Eye (tissue), 1 donor: Measurements from ENCODE around the gene PITX2.
A peak's percentile ranks its signal among the peaks of the same experiment; 100 is the strongest.

Experiments used
- DNase-seq: peaks from one replicate; pipeline ENCODE4 v3.0.0-alpha.2; 2015

PITX2 gene

DNA sequence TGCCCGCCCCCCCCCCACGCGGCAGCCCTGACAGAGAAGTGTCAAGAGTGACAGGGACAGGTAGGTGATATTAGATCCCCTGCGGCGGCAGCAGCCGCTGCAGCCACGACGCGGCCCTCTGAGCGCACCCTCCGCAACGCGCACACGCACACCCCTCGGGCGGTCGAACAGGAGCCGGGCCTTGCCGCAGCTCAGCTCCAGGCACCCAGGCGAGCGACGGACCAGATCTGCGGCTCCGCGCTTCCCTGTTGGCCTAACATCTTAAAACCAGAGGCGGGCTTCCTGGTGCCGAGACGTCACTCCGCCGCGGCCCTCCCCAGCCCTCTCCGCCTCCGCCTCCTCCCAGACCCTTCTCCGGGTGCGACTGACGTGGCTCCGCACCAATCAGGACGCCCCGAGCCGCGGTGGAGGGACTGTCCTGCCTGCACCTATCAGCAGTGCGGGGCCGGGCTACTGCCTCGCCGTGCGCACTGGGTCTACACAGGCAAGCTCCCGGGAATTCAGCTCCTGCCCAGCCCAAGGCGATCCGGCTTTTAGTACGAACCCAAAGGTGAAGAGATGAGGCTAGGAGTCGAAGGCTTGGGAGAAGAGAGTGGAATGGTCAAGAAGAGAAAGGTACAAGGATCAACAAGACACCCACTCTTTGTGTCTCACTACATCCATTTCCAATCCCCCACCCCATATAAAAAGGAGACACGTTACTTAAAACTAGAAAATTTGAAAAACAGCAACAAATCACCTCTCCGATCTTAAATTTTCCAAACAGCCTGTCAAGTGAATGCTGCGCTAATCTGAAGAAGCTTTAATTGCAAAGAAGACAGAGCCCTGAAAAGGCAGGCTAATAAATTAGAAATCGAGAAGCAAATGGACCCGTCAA, at the start of gene PITX2:
Gene PITX2, minus strand, starts transcription at position 237 of the 877 bp plus-strand sequence. CDS start 617 bp downstream, outside the sequence.
- peak; percentile 97 for DNase-seq

DNA sequence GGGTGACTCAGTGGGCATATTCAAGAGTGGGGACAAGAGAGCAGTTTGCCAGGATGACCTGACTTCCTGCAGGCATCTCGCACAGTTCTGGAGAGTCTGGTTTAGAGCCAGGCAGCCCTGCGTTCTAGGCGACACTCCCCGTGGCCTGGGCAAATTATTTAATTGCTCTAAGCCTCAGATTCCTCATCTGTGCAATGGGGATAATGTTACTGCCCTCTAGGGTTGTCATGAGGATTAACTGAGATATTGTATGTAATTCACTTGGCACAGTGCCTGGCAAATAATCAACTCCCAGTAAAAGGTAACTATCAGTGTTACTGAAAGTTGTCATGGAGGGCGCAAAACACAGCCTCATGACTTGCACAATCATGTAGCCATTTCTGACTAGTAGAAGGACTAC, 48.8 kb upstream of the PITX2 start:
- DNase-seq: no peak

DNA sequence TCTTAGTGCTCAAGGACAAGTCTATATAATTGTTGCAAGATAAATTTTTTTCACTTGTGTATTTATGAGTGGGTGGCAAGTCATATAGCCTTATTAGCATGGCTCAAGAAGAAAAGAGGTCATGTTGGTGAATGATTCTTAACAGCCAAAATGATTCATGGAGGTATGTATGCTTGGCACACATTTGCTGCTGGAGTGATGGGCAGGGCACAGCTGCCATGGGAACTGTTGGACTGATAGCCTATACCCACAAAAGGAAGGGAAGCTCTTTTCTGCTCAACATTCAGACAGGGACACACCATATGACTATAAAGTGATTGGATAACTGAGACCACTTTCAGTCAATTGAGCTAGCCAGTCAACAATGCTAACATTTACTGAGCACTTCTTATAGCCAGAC, 46.8 kb upstream of the PITX2 start:
- DNase-seq: no peak

DNA sequence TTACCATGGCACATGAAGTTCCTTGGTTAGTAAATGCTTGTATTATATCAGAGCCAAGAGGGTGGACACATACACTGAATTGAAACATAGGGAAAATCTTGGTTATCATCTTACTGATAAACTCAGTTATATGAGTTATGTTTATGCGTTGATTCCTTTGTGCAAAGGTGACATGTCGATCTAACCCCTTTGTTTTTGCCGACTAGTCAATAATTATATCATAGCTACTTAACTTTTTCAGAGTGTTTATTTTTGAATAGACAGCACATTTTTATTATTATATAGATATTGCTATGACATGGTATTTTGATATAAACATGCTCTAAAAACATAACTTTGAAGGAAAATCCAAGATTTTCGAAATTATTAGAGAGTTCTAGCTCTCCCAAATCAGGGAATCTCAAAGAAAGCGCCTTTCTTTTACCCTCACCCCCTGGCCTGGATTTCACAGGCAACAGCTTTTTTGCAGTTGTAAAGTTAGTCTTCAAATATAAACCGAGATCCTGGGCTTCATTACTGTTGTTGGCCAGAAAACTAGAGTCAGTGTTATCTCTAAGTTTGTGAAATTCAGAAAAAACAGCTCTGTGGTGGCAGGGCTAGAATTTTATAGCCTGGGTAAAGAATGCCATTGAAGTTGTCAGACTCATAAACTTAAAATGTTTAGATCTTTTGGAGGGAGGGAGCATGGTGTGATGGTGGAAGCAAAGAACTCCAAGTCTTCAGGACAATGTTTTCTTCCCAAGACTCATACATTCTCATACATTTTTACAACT, 45.8 kb upstream of the PITX2 start:
- no peak for DNase-seq

DNA sequence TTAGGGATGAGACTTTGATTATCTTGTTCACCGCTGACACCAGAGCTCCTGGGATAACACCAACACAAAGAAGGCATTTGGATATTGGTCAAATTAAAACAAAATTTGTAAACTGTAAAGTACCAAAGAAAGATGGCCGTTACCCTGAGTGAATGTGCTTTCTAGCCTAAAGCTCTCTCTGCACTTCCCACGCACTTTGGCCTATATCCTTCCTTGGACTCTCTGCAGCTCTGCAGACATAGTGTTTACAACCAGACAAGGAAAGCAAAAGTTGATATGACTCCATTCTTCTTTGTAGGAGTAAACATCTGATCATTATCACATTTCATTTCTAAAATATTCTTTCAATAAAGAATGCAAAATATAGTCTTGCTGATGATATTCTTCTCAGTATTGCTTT, 44.8 kb upstream of the PITX2 start:
- no peak for DNase-seq

DNA sequence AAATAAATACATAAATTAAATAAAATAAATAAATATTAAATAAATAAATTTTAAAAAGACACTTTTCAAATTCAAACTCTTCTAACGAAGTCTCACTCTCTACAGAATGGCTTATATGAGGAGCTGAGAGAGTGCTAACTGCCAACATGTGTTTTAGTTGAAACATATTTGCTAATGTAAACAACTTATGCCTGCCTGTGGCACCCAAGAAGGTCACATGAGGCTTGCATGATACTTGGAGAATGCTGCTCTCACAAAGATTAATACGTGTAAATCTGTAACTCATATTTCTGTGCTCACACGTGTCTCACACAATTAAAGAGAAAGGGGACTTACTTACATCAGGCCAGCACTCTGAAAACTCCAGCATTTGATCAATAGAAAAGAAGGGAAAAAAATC, 43.2 kb upstream of the PITX2 start:
- DNase-seq: no peak

DNA sequence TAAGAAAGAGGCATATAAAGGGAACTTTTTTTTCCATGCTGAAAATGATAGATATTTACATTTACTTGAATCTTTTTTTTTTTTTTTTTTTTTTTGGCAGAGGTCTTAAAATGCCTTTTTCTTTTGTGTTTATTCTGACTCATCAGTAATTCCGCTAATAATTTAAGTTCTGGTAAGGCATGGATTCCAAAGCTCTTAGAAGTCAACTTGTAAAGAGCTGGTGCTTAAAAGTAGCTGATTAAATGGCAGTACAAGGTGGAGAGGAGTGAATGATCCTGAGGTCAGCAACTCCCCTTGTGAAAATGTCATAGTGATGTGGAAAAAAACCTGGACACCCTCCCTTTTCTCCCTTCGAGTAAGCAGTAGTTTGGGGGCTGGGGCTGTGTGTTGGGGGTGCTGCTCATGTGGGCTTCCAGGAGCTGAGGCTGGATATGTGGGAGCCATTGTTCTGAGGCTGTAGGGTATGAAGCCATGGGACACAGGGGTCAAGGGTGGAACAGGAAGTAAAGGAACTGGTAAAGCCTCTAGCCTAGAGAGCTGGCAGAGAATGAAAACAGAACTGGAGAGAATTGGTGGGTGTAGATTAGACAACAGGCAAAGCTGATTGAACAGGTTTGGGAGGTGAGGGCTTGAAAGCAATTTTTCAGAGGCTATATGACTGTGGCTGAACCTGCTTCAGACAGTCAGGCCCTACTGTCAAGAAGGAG, 41.0 kb upstream of the PITX2 start:
- DNase-seq: no peak

DNA sequence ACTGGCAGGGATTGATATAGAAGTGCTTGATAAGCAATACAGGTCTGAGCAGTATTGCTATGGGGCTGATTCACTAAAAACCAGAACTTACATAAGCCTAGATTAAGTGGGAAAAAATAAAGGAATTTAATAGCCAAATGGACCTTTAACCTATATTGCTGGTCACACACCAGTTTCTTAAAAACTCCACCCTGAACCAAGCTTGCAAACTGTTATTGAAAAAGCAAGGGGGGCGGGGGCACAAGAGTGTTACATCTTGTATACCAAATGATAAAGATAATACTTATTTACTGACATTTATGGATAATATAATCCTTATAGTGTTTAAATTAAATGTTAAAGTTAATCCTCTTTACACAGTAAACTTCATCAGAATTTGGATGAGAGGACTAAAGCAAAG, 40.3 kb upstream of the PITX2 start:
- no peak for DNase-seq

DNA sequence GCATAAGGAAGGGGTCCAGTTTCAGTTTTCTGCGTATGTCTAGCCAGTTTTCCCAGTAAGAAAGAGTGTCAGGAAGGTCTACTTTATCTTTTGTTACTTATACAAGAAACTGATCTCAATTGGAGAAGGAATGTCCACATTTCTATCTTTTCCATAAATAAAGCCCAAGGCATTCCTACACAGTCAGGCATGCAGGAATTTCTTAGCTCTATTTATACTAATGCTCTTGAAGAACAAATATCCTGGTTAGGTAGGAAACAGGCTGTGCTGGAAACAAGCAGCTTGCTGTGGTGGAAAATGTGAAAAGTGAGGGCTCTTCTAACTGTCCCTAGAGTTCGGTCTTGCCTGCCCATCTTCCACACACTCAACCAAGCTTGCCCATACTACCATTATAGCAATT, 37.9 kb upstream of the PITX2 start:
- DNase-seq: no peak

DNA sequence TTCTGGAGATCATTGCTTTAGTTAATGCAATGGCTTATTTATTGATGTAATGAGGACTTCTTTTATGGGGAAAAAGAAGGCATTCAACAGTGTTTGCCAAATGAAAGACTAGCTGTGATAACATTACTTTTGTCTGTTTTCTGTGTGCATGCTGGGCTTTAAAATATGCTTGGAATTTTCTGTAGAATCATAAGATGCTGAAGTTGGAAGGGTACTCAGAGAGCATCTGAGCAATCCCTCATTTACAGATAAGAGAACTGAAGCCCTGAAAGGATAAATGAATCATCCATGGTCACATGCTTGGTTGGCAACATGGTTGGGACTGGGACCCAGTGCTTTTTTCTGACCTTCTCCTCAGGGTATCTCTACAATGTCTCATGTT, 31.4 kb upstream of the PITX2 start:
- no peak for DNase-seq

DNA sequence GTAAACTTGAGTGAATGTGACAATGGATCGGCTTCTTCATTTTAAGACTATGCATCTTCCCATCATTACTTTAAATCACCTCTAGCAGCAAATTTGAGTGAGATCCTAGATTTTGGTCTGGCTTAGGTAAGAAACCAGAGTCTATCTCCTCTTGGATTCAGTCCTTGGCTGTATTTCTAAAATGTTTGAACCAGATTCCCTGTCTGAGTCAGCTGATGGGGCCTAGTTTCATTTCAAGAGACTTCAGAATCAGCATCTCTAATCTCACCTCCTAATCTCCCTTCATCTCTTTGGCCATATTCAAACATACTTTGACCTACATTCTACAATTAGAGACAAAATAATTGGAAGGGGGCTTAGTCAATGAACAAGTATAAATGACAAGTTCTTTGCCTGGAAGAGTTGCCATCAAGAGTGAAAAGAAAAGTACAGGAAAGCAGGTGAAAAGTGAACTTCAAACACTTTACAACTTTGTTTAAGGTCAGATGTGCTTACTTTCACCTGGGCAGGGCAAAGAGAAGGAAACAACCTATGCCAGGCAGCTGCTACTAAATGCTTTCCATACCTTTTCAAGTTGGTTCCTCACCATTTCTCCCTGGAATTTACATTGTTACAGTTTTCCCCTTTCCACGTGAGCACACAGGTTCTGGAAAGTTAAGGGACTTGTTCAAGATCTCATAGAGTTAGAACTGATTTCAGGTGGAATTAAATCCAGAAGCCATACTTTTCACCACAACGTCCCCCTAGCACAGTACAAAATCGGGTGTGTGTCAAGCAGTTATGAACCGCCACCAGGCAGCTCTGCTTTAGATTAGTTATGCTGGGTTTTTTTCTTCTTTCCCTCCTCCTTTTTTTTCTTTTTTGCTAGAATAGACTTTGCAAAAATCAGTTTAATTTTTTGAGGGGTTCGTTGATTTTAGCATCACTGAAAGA, 30.7 kb upstream of the PITX2 start:
- DNase-seq: no peak

DNA sequence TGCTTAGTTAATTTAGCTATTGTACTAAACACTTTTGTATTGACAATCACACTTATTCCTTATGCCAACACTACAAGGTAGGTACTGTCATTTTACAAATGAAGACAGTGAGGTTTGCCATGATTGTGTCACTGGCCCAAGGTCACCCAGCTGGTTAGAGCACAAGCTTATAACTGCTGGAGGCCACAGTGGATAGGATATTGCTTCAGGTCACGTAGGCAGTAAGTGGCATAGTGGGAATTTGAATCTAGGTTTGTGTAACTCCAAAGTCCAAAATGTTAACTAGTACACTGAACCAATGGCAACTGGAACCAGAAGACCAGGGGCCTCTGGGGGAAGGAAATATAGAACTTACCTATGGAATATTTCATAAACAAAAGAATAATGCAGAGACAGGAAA, 21.1 kb upstream of the PITX2 start:
- no peak for DNase-seq

DNA sequence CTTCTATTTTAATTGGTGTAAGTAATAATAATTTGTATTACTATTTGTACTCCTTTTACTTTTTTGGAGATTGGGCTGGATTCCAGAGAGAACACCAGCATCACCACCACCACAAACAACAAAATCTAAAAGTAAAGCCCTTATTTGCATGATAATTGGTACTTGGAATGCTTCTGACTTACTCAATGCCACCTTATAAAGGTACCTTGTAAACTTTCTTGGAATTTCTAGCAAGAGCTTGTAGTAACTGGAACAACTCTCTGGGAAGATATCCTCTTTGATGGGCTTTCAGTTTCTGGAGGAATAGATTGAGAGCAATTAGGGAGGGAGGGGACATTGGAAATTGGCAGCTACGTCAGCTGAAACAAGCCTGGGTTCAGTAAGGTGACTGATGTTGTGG, 20.2 kb upstream of the PITX2 start:
- DNase-seq: no peak

DNA sequence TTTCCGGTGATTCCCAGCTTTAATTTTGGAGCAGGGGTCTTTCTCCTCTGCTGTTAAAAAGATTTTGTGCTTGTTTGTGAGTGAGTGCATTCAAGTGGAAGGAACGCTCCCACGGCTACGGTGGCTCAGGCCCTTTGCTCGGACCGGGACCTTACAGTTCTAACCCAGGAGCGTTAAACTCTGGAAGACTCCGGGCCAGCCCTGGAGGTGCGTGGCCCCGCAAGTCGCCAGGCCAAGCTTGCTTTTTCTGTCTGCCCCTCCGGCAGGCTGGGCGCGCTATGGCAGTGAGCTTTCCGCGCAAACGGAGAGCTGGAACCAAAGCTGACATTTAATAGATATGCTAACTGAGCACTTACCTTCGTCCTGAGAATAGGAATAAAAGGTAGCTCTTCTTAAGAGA, 18.3 kb upstream of the PITX2 start:
- peak; percentile 73 for DNase-seq

DNA sequence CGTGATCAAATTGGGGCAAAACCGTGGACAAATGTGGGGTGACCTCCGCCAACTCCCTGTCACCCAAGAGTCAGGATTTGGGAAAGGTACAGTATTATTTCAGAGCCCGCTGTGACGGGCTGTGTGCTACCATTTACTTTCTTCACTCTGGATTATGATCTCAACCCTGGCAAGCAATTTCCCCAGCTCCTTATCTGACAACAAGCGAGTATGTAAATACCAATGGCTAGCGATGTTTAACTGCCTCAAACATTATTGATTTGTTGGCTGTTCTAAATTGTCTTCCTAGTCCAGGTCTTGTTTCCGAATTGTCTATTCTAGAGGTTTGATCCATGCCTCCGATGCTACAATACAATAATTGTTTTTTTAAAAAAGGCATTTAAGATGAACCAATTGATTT, 17.7 kb upstream of the PITX2 start:
- peak; percentile 67 for DNase-seq

DNA sequence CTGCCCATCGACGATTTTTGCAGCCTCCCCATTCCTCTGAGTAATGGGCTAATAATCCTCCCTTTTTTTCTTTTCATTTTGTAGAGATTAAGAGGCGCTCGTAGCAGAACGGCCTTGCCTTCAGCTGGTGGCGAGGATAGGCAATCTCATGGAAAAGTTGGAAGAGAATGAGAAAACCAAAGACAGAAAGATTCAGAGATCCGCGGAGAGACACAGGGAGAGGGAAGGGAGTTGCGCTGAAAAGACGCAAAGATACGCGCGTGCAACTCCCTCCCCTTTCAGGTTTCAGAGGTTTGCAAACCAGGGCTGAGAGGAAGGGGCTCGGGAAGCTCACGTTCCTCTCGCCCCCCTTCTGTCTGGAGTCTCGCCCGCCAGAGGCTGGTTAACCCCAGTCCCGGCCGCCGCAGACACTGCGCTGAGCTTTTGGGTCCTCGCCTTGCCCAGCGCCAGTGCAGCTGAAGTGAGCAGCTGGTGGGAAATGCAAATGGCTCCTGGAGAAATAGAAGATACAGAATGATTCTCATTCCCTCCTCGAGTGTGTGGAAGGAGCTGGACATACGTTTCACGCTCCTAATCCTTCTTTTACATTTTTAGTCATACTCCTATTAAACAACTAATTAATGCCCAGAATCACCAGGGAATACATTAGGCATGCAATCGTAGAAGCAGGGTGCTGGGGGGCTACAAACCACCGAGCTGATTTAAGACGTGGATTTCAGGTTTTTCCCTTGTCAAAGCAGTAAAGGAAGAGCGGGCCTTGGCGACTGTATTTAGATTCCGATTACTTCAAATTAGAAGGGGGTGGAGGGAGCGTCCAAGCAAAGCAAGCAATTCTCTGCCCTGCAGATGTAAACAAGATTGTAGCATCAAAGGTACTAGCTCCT, 16.6 kb upstream of the PITX2 start:
- DNase-seq: peak; percentile 78

DNA sequence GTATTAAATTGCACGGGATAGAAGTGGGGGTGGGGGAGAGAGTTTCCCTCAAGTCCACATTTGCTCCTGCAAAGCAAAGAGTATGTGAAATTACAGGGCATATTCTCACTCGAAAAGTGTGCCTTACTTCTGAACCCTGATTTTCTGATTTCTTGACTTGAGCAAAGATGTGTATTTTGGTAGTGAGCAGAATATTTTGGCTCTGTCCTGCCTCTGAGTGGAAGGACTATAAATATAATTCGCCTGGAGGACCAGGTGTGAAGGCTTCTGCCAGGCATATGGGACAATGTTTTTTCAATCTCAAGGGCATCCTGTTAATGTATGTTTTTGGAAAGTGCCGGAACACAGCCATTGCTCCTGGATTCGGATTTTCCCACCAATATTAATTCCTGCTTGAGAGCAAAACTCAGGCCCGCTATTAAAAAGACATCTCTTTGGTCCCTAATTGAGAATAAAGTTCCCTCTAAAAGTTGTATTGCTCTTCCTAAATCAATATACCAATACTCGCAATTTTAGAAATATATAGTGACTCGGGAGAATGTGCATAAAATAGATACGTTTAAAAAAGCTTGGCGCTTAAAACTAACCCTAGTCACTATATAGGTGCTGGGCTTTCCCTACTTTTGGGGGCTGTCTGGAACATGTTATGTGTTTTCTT, 15.3 kb upstream of the PITX2 start:
- peak; percentile 64 for DNase-seq

DNA sequence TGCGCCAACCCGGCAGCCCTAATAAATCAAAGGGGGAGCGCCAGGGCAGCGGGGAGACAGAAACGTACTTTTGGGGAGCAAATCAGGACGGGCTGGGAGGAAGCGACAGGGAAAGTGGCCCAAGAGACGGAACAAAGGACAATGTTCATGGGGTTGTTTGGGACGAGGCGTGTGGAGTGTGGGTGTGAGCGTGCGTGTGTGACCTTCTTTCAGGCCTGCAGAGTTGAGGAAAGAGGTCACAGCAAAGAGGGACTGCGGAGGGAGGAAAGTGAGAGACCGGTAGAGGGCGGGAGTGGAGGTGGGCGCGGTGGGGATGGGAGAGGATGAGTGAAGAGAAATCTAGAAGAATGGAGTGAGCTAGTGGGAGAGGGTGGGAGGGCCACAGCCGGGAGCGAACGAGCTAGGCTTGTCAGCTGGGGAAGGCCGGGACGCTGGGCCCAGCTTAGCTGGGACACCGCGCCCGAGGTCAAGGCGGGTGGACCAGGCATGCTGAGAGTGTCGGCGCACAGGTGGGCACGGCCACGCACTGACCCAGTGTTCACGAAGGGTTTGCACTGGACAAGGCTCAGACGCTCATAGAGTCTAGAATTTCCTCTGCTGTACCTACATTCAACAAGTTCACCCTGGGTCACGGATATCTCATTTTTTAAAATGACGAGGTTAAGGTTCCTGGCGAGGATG, 14.7 kb upstream of the PITX2 start:
- DNase-seq: peak; percentile 79

DNA sequence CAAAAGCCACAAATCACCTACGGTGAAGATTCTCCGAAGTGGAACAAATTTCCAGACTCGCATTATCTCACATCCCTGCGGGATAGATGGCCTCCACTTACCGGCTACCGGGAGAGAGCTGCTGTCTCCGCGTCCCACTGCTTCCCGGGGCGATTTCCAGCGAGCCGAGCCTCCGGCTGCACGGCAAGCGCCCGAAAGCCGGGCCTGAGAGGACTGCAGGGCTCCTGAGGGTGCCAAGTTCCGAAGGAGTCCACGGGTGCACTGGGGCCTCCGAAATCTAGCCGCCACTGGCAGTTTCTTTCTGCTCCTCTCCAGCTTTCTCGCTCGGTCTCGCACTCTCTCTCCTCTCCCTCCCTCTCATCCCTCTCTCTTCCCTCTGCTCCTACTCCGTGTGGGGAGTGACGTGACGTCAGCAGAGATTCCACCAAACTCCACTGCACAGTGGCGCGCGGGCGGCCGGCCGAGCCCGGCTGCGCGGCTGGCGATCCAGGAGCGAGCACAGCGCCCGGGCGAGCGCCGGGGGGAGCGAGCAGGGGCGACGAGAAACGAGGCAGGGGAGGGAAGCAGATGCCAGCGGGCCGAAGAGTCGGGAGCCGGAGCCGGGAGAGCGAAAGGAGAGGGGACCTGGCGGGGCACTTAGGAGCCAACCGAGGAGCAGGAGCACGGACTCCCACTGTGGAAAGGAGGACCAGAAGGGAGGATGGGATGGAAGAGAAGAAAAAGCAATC, 14.0 kb upstream of the PITX2 start:
- peak; percentile 90 for DNase-seq
